ENCODE results near the gene HDC.

The HDC gene

DNA sequence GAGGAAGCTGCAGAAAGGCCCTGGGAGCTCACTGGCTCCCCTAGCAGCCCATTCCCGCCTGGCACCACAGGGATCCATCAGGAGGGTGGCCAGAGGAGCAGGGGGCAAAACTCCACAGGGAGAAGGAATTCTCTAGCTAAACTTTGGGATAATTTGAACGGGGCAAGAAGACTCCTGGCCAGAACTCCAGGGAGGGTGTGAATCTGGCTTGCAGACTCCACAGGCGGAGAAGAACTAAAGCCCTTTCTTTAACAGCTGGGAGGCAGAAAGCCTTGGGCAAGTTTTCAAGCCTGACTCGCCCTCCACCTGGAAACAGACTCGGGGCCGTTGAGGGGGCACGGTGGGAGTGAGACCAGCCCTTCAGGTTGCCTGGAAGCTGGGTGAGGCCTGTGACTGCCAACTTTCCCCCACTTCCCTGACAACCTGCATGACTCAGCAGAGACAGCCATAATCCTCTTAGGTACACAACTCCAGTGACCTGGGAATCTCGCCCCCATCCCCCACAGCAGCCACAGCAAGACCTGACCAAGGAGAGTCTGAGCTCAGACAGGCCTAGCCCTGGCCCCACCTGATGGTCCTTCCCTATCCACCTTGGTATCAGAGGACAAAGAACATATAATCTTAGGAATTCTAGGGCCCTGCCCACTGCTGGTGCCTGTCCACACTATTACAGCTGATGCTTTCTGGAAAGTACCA lies 54.9 kb downstream of the HDC start:
- DNase-seq (ENCODE audit: low read depth) = no peak

DNA sequence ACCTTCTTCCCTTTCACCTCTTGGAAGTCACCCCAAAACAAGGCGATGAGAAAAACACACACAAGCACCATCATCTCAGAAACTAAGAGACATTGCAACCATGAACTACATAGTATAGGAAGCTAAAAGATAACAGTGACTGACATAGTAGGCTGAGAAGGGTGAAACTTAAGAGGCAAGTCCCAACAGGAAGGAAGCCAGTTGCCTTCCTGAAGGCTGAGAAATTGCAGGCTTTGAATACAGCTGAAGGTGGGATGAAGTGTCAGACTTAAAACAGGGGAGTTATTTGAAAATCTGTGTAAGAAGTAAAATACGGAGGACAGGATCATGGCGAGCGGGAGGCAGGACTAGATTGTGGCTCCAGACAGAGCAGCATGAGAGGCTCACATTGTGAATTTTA lies 55.7 kb downstream of the HDC start:
- no peak overlapping the region for H3K4me3 ChIP-seq (ENCODE audit: control insufficient read depth, low read depth, low read length)

More for the DNA sequence above, 54.9 kb downstream of the HDC start:
- no peak overlapping the region for H3K4me3 ChIP-seq (ENCODE audit: control insufficient read depth, low read depth, low read length)
- TF ChIP-seq, protein P1, sequence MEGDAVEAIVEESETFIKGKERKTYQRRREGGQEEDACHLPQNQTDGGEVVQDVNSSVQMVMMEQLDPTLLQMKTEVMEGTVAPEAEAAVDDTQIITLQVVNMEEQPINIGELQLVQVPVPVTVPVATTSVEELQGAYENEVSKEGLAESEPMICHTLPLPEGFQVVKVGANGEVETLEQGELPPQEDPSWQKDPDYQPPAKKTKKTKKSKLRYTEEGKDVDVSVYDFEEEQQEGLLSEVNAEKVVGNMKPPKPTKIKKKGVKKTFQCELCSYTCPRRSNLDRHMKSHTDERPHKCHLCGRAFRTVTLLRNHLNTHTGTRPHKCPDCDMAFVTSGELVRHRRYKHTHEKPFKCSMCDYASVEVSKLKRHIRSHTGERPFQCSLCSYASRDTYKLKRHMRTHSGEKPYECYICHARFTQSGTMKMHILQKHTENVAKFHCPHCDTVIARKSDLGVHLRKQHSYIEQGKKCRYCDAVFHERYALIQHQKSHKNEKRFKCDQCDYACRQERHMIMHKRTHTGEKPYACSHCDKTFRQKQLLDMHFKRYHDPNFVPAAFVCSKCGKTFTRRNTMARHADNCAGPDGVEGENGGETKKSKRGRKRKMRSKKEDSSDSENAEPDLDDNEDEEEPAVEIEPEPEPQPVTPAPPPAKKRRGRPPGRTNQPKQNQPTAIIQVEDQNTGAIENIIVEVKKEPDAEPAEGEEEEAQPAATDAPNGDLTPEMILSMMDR (IDR thresholded peaks at IDR 0.05; ENCODE audit: control insufficient read depth, insufficient read depth, low read depth, low read length, missing control alignments) = no peak

DNA sequence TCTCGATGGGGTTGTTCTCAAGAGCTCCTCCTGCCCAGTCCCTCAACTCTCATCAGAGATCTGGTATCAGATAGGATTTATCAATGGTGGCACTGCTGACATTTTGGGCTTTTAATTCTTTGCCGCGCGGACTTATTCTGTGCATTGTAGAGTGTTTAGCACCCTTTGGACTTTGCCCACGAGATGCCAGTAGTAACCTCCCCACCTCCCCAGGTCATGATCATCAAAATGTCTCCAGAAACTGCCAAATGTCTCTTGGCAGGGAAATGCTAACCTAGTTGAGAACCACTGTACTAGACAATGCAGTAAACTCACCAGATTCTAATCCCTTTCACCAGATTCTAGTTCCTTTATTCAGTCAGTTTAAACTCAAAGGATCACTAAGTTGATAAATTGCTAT lies 59.5 kb downstream of the HDC start:
- DNase-seq (ENCODE audit: low read depth) = no peak
- no peak overlapping the region for H3K4me3 ChIP-seq (ENCODE audit: control insufficient read depth, low read depth, low read length)

More for the DNA sequence above, 55.7 kb downstream of the HDC start:
- TF ChIP-seq, protein P1 (IDR thresholded peaks at IDR 0.05; ENCODE audit: control insufficient read depth, insufficient read depth, low read depth, low read length, missing control alignments) = no peak
- DNase-seq (ENCODE audit: low read depth) = no peak

DNA sequence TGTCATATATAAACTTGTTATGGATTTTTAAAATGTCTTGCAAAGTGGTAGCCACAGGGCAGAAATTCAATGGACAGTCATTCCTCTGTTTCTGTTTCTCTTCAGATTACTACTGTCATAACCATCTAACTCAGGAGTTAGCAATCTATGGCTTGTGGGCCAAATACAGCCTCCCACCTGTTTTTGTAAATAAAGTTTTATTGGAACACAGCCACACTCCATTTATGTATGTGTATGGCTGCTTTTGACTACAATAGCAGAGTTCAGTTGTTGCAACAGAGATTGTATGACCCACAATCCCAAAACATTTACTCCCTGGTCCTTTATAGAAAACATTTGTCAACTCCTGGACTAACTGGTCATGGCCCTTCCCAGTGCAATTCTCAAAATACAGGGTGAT lies 63.5 kb downstream of the HDC start:
- TF ChIP-seq, protein P1 (IDR thresholded peaks at IDR 0.05; ENCODE audit: control insufficient read depth, insufficient read depth, low read depth, low read length, missing control alignments) = no peak
- H3K4me3 ChIP-seq (ENCODE audit: control insufficient read depth, low read depth, low read length) = no peak overlapping the region
- DNase-seq (ENCODE audit: low read depth) = no peak

More for the DNA sequence above, 59.5 kb downstream of the HDC start:
- TF ChIP-seq, protein P1 (IDR thresholded peaks at IDR 0.05; ENCODE audit: control insufficient read depth, insufficient read depth, low read depth, low read length, missing control alignments) = no peak

DNA sequence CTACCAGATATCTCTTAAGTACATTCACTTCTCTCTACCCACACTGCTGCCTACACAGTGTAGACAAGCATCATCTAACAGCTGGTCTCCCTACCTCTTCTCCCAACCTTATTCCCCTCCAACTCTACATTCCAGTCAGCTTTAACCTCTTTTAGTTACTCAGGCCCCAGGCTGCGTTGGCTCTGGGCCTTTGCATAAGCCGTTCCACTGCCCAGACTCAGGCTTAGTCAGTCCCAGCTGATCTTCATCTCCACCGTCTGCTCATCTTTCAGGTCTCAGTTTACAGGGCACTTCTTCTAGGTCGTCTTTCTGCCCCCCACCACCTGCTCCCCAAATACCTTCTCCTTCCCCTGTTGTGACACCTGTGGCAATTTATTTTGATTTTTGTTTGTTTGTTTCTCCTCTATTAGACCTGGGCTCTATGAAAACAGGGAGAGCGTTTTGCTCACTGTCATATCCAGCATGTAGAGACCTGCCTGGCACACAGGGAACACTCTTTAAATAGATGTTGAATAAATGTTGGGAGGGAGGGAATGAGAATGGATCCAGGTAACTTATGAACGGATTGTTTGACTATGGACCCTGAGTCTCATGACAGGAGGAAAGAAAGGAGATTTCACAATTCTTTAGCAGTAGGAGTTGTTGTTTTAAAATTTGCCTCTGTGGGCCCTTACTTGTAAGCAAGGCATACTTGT lies 72.5 kb downstream of the HDC start:
- TF ChIP-seq, protein P1 (IDR thresholded peaks at IDR 0.05; ENCODE audit: control insufficient read depth, insufficient read depth, low read depth, low read length, missing control alignments) = no peak
- H3K4me3 ChIP-seq (ENCODE audit: control insufficient read depth, low read depth, low read length) = no peak overlapping the region
- DNase-seq (ENCODE audit: low read depth) = no peak

DNA sequence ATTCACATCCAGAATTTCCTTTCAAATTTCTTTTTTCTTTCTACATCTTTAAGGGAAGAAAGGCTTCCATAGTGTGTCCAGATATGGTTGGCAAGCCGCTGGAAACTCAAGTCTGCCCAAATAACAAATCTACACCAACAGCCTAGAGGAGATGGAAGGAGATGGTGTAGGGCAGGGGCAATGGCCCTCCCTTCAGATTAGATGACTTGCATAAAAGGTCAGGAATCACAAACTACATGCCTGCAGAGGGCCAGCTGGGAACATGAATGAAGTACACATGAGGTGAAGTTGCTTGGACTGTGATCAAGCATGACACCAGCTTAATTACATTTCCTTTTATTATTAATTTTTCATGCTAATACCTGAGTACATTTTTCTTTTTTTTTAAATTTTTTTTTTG lies 73.4 kb downstream of the HDC start:
- TF ChIP-seq, protein P1 (IDR thresholded peaks at IDR 0.05; ENCODE audit: control insufficient read depth, insufficient read depth, low read depth, low read length, missing control alignments) = no peak

More for the DNA sequence above, 73.4 kb downstream of the HDC start:
- no peak overlapping the region for H3K4me3 ChIP-seq (ENCODE audit: control insufficient read depth, low read depth, low read length)
- no peak for DNase-seq (ENCODE audit: low read depth)
